HG02623 (cell line): ENCODE measurements around the gene IL20RB.

Source experiments
- ATAC-seq: cut with Tn5 transposase; IDR thresholded peaks from one replicate; pipeline ENCODE4 v1.9.1; 2021; ENCODE audit warnings: moderate library complexity; ENCODE audit not compliant: unreplicated experiment

Gene IL20RB

GRCh38 chr3:136957751-136958288 is at the start of gene IL20RB:
Gene IL20RB, plus strand, starts transcription at chr3:136957983. Its CDS starts 131 bp downstream, at chr3:136958114.
- no peak for ATAC-seq

- no peak for ATAC-seq
These were observed 49.5 kb upstream of the IL20RB start for GRCh38 chr3:136908297-136908696.

DNA sequence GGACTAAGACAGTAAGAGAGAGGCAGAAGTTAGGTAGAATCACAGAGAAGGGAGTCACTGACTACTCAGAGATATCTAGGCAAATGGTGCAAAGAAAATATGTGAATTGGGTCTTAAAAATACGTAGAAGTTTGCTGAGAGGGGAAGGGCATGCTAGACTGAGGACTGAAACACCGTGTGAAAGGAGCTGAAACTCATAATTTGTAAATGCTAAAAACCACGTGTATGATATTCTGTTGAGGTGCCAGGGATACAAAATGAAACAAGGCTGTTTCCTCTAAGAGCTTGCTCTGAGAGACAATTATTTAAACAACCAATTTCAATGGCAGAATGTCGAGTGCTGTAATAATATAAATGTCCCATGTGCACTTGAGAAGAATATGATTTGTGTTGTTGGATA is 48.6 kb upstream of the IL20RB start:
- peak; percentile 58 for ATAC-seq

- no peak for ATAC-seq
These were observed 47.1 kb upstream of the IL20RB start for GRCh38 chr3:136910697-136911096.

DNA sequence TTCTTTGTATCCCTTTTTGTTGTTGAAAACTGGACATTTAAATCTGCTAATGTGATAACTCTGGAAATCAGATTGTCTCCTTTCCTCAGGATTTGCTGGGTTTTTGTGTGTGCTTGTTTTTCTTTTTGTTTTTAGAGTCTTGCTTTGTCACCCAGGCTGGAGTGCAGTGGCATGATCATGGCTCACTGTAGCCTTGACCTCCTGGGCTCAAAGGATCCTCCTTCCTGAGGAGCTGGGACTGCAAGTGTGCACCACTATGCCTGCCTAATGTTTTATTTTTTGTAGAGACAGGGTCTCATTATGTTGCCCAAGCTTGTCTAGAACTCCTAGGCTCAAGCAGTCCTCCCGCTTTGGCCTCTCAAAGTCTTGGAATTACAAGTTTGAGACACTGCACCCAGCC is 44.6 kb upstream of the IL20RB start:
- ATAC-seq = no peak

- no peak for ATAC-seq
These were observed 43.0 kb upstream of the IL20RB start for GRCh38 chr3:136914739-136915138.

- ATAC-seq = no peak
These were observed 41.6 kb upstream of the IL20RB start for GRCh38 chr3:136916223-136916622.

DNA sequence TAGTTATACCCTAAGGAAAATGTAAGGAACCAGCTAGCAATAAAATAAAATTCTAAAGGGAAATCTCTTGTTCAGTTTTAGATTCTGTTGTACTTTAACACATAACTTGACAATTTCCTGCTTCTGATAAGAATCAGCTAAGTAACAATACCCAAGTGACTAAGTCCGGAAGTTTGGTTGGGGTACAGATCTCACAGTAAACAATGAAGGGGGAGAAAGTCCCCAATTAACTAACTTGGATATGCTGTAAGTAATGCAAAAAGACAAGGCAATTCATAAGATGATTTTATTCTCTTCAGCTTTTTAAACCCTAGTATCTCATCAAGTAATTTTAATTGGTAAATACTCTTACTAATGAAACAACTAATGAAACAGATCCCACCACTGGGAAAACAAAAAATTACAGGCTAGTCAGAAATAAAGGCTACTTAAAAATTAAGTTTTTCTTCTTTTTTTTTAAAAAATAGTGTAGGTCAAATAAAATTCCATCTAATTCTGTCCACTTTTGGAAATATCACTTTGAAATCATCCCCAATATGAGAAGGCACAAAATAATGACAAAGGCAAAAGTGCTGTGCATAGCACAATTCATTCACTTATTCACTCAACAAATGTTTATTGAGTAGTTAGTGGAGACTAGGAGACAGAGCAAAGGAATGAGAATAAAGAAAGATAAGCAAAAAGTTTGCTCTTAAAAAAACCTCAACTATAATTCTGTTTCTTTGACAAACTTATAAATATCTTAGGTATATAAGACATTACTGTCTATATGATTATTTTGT is 37.8 kb upstream of the IL20RB start:
- ATAC-seq = no peak

- ATAC-seq = no peak
These were observed 36.7 kb upstream of the IL20RB start for GRCh38 chr3:136920904-136921611.

DNA sequence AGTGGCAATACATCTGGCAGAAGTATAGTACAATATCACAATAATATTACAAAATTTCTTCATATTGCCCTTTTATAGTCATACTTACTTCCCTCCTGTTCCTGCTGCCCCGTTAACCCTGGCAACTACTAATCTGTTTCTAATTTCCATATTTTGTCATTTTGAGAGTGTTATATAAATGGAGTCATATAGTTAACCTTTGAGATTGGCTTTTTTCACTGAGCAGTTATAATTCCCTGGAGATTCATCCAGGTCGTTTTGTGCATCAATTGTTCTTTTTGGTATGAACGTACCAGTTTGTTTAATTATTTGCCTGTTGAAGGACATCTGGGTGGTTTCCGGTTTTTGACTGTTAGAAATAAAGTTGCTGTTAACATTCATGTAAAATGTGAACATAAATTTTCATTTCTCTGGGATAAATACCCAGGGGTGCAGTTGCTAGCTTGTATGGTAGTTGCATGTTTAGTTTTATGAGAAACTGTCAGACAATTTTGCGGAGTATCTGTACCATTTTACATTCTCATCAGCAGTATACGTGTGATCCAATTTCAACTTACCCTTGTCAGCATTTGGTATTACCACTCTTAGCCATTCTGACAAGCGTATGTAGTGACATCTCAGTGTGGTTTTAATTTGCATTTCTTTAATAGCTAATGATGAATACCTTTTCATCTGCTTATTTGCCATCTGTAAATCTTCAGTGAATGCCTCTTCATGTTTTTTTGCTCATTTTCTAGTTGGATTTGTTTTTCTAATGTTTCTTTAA is 32.2 kb upstream of the IL20RB start:
- ATAC-seq = no peak

DNA sequence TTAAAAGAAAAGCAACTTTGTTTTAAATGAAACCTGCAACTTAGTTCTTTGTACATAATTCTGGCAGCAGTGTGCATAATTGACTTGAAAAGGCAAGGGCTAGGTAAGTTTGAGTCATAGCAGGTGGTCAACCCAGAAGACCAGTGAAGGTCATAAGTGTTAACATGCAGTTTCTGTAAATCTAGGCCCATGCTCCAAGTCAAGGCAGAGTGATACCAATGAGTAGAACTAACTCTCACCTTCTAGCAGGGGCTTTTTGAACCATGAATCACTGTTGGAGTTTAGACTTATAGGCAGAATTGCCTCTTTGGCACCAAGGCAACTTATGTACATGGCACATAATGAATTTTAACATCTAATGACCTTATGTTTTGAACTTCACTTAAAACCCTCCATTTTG is 29.5 kb upstream of the IL20RB start:
- ATAC-seq = no peak

DNA sequence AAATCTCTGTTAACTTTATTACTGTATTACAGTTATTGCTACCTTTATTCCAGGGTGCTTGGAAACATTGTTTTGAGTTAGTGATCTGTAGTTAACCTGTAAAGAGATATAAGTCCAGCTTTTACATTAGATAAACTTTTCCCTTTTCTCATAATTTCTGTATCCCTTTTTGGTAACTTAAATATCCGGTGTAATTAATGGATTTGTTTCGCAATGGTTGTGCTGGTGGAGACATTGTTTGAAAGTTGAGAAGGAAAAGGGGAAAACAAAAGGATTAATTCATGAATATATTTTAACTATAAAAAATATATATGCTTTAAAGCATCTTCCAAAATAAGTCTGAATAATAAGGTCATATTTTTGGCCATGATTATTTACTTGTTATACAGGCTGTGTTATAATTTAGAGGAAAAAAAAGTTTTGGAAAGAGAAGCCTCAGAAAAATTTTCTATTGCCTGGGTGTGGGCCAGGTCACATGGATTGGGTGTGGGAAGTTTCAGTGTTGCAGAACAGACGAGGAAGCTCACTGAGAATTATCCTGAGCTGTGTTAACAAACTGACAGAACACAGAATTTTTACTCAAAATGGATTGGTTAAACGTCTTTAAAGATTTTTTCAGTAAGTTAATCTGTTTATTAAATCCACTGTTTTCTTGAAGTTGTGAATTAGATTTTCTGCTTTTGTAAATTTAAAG is 27.7 kb upstream of the IL20RB start:
- no peak for ATAC-seq

DNA sequence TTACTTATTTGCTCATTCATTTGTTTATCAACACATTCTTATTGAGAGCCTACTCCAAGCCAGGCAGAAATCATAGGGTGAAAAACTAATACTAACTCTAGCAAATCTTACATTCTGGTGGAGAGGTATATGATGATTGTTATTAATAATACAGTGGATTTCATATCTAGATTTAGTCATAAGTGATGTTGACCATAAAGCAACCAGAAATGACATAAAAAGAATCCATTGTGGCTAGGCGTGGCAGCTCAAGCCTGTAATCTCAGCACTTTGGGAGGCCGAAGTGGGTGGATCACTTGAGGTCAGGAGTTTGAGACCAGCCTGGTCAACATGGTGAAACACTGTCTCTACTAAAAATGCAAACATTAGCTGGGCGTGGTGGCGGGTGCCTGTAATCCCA is 26.2 kb upstream of the IL20RB start:
- no peak for ATAC-seq

DNA sequence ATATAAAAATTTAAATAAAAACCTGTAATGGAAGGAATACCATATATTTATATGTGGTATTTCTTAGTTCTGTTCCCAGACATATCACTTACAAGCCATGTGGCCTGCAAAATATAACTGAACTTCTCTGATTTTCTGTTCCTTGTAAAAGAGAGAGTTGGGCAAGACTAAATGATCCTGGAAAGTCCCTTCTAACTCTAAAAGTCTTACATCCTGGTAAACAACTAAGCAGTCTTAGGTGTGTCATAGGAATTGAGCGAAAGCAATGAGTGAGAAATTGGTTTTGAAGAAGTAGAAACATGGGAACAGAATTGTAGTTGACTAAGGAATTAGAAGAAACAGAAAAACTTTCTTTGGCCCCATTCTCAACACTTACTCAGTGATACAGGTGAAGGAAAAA is 25.3 kb upstream of the IL20RB start:
- no peak for ATAC-seq

GRCh38 chr3:136932978-136933772 is 24.6 kb upstream of the IL20RB start:
- ATAC-seq = no peak

DNA sequence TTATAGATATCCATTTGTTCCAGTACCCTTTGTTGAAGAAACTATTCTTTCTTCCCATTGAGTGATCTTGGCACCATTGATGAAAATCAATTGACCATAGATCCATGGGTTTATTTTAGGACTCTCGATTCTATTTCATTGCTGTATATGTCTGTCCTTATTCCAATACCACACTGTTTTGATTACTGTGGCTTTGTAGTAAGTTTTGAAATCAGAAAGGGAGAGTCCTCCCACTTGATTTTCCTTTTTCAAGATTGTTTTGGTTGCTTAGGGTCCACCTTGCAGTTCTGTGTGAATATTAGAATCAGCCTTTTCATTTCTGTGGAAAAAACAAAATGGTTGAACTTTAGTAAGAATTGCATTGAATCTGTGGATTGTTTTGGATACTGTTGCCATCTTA is 20.6 kb upstream of the IL20RB start:
- ATAC-seq = no peak

DNA sequence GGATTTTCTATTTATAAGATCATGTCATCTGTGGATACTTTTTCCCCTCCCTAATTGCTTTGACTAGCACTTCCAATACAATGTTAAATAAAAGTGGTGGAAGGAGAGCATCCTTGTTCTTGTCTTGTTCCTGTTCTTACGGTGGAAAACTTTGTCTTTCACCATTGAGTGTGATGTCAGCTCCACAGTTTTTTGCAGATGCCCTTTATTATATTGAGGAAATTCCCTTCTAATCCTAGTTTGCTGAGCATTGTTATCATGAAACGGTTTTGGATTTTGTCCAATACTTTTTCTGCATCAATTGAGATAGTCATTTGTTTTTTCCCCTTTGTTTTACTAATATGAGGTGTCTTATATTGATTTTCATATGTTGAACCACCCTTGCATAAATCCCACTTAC is 19.9 kb upstream of the IL20RB start:
- no peak for ATAC-seq

DNA sequence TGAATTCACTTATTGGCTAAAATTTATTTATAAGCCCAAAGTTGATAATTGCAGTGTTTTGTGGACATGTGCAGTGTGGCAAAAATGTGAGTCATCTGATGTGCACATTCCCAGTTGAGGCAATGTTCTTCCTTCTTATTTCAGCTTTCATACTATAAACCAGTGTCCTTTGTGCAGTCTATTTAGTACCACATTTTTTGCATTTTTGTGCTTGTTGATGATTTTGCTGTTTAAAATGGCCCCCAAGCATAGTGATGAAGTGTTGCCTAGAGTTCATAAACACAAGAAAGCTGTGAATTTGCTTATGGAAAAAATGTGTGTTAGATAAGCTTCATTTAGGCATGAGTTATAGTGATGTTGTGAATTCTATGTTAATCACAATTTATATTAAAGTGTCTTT is 19.4 kb upstream of the IL20RB start:
- ATAC-seq = no peak

DNA sequence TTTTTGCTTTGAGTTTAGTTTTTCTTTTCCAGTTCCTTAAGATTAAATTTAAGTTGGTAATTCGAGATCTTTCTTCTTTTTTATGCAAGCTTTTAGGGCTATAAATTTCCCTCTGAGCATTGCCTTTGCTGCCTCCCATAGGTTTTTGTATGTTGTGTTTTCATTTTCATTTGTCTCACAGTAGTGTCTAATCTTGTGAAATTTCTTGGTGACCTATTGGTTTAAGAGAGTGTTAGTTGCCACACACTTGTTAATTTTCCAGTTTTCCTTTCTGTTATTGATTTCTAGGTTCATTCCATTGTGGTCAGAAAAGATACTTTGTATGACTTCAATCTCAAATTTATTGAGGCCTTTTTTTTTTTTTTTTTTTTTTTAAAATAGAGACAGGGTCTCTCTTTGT is 18.3 kb upstream of the IL20RB start:
- ATAC-seq = no peak

DNA sequence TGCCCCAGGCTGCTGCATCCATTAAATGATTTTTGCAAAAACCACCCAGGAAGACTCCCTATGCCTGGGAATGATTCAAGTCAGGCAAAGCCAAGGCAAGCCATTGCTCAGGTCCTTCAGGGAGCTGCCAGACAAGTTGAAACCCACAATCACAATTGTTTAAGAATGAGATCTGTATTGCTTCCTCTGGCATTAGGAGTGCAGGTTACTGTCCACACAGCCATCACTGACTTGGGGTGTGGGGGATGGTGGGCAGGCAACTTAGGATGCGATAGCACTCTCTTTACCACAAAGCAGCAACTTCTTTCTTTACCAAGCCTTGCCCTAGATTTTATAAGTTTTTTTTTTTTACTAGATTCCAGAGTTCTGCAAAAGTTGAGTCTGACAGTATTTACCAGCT is 15.0 kb upstream of the IL20RB start:
- ATAC-seq = no peak
